Central memory CD4-positive, alpha-beta T cell (primary cell): Measurements from ENCODE around the gene RFX4.

Source experiments
- DNase-seq: peaks from one replicate; pipeline ENCODE4 v3.0.0; 2022
- total RNA-seq, 3 experiments: gene quantifications; one replicate each; lab custom pipeline; 2026; lab: John Stamatoyannopoulos, UW

The RFX4 gene
- total RNA-seq, result 0 reads per million in 3 experiments

GRCh38 chr12:106582641-106583230 lies at the start of gene RFX4:
RFX4 (plus strand) TSS chr12:106583004; CDS start chr12:106583321, 317 bp downstream.
- DNase-seq, result no peak

GRCh38 chr12:106541201-106541600 lies 41.6 kb upstream of the RFX4 start:
- no peak for DNase-seq

- no peak for DNase-seq
Measured at GRCh38 chr12:106551410-106551809, 31.4 kb upstream of the RFX4 start.

GRCh38 chr12:106552228-106552627 lies 30.6 kb upstream of the RFX4 start:
- DNase-seq, result no peak

GRCh38 chr12:106564678-106565329 lies 18.0 kb upstream of the RFX4 start:
- DNase-seq, result no peak

DNA sequence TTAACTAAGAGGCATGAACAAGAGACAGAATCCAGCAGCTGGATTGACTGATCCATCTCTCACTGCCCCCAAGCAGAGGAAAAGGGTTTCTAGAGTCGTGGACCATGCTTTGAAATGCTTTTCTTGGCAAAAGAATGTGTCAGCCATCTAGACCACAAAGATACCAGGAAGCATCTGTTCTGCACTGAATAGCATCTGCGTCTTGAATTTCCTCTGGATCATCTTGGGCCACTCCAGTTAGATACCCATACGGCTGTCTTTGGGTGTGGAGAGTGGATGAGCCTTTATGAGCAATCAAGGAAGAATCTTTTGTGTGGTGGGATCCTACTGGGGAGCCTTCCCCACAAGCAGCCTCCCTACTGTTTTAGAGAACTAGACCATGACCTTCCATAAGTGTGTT lies 16.0 kb upstream of the RFX4 start:
- DNase-seq, result no peak

DNA sequence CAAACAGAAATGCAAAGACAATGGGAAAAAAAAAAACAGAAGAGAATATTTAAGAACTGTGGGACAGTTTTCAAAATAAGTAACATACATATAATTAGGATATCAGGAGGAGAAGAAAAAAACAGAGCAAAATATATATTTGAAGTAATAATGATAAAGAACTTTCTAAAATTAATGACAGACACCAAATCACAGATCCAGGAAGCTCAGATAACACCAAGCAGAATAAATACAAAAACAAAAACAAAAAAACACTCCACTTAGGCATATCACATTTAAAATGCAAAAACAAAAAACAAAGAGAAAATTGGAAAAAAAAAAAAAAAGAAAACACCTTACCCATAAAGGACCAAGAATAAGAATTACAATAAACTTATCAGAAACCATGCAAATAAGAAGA lies 9.6 kb upstream of the RFX4 start:
- DNase-seq, result no peak

GRCh38 chr12:106576848-106577247 lies 6.0 kb upstream of the RFX4 start:
- no peak for DNase-seq

DNA sequence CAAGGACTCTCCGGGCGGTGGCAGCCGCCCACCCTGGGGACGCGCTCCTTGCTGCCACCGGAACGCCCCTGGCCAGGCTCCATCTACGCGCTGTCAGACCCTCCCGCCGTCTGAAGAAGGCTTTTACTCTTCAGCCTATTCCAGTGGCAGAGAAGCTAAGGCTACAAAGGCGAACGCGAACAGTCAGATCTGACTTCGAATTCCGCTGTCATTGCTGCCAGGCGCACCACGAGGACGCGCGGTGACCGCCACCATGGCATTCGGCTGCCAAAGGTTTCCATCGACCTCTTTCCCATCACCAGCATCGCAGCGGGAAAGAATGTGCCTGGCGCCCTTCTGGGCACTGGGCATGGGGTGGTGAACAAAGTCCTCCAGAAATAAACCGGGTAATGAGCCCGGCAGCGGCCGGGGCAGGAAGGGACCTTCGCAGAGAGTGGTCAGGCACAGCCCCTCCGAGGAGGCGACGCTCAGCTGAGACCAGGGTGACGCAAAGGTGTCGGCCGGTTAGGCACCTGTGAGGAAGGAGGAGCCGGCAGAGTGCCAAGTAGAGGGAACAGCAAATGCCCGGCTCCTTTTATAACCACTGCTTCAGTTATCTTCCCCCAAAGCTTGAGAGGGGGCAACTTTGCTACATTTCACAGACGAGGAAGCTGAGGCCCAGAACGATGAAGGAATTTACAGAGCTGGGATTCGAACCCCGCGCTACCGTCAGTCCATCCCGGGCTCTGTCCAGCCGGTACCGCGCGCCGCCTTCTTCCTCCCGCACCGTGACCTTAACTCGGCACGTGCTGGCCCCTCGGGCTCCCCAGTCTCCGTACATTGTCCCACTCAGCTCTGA lies 1.9 kb upstream of the RFX4 start:
- no peak for DNase-seq

- DNase-seq, result no peak
Measured at GRCh38 chr12:106581543-106582248, 1.1 kb upstream of the RFX4 start.

DNA sequence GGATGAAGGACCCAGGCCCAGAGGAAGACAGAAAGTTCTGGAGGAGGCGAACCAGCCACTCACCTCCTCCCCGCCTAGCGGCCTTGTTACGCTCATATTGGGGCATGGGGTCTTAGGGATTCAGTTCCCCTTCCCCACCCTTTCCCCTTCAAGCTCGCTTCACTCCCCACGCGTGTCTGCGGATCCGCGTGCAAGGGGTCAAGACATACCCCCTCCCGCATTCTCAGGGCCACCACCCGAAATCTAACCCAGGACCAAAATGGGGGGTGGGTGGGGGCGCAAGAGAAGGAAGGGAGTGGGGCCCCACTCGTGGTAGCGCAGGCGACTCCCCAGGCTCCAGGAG lies 584 bp upstream of the RFX4 start:
- DNase-seq, result no peak

GRCh38 chr12:106583242-106584103 lies 669 bp downstream of the RFX4 start:
- no peak for DNase-seq

DNA sequence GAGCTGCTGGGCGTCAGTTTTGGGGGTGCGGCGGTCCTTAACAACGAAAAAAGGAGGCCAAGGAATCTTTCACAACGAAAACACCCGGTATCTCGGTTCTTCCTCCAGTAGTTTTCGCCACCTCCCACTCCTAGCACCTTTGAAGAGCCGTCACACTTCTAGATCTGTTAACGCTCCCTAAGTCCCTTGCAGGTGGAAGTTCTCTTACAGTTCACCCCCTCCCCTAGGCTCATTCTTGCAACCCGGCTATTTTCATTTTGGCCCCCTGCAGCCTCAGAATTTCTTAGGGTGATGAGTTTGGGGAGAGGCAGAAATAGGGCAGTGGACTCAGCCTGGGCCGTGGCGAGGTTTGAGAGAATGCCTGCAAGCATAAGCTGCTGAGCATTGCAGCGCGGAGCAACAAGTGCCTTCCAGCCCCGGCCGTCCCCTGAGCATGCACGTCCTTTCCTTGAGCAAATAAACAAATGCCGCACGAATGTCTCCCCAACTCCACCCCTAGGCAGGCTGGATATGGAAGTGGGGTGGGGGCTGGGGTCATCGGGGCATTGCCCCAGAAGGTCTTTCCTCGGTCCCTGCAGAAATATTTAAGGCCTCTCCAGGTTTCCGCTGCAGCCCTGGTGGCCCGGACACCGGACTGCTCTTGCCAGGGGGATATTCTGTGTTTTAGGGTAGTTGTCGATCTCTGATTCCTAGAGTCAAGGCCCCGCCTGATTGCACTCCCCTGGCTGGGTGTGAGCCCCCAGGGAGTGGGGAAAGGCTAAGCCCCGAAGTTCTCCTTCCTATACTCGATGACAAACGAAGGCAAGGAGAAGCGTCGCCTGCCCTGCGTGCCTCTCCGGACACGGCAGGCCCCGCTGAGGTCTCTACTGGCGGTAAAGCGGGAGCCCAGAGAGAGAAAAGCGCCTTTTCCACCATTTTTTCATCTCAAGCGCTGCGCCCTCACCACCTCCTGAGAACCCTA lies 1.6 kb downstream of the RFX4 start:
- no peak for DNase-seq

DNA sequence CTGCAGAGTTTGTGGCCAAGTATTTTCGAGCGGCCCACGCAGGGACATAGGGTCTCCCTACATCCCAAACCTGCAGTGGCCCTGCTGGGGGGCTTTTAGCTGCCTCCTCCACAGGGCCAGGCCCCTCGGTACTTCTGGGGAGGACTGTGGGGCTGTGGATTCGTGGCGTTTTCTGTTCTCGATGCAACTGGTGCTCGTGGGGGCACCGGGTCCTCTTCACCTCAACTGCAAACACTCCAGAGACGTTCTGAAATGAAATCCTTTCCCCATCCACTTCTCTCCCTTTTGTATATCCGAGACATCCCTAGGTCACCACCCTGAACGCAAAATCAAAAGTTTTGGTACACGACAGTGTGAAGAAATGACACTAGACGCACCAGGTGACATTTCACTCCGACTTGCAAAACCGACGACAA lies 2.3 kb downstream of the RFX4 start:
- no peak for DNase-seq

GRCh38 chr12:106585521-106586277 lies 2.9 kb downstream of the RFX4 start:
- DNase-seq, result no peak

DNA sequence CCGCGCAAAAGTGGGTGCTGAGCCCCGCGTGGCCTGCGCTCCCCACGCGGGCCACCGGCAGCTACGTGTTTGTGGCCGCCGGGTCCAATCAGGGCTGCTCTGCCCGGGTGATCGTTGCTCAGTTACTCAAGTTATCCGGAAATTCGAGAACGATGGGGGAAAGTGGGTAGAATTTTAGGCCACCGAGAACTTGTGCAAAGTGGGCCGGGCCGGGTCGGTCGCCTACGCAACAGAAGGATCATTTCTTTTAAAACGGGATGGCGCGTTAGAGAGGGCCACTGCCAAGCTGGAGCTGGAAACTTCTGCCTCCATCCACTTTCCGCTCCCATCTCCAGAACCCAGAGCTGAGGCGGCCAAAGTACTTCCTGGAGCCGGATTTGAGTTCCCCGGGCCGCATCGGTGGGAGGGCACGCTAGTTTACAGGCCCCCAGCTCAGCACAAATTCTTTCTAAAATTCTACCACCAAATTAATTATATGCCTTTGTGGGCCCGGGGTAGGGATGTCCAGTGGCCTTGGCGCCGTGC lies 3.5 kb downstream of the RFX4 start:
- no peak for DNase-seq

GRCh38 chr12:106586803-106587684 lies 4.2 kb downstream of the RFX4 start:
- DNase-seq, result no peak

GRCh38 chr12:106588771-106589170 lies 6.0 kb downstream of the RFX4 start:
- DNase-seq, result no peak

DNA sequence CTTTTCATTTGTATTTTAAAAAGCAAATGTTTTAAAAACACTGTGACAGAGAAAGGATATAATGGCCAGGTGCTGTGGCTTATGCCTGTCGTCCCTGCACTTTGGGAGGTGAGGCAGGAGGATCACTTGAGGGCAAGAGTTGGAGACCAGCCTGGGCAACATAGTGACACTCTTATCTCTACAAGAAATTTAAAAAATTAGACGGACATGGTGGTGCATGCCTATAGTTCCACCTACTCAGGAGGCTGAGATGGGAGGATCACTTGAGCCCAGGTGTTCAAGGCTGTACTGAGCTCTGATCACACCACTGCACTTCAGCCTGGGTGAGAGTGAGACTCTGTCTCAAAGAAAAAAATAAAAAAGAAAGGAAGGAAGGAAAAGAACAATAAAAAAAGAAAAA lies 7.8 kb downstream of the RFX4 start:
- DNase-seq, result no peak
